NCI-H446 (cell line): ENCODE data around the gene UGT1A9.
A peak's percentile ranks its signal among the peaks of the same experiment; 100 is the strongest.
"Not testable (repeated sequence)": the region's sequence is repeated elsewhere in the genome, so short reads cannot be mapped to it uniquely, and the experiment has no call there.

Experiments used
- DNase-seq, 2 experiments: peaks; one replicate each; lab custom pipeline; 2025; lab: John Stamatoyannopoulos, UW

The UGT1A9 gene

GRCh38 chr2:233711312-233712008, 39.8 kb downstream of the UGT1A9 start:
- DNase-seq = peak; percentile 17 to 69

- no peak for DNase-seq
These were observed 41.0 kb downstream of the UGT1A9 start, which contains the start of gene UGT1A5 for GRCh38 chr2:233712611-233713261. UGT1A5 (plus strand) TSS chr2:233712907; CDS start chr2:233712992, 85 bp downstream.

GRCh38 chr2:233713262-233713615, 41.5 kb downstream of the UGT1A9 start:
- DNase-seq = no peak

- DNase-seq = no peak
These were observed 42.4 kb downstream of the UGT1A9 start for GRCh38 chr2:233714121-233714520.

- DNase-seq = no peak
These were observed 46.9 kb downstream of the UGT1A9 start, which contains the start of gene UGT1A4 for GRCh38 chr2:233718552-233718951. UGT1A4 (plus strand) TSS chr2:233718736; CDS start chr2:233718821, 85 bp downstream.

GRCh38 chr2:233728723-233729301, 57.1 kb downstream of the UGT1A9 start, which contains the start of gene UGT1A3:
UGT1A3 (plus strand) TSS chr2:233729042; CDS start chr2:233729127, 85 bp downstream.
- no peak for DNase-seq

GRCh38 chr2:233736868-233737653, 65.4 kb downstream of the UGT1A9 start:
- DNase-seq = not testable (repeated sequence)

GRCh38 chr2:233740870-233741269, 69.2 kb downstream of the UGT1A9 start:
- no peak for DNase-seq

- no peak for DNase-seq
These were observed 72.0 kb downstream of the UGT1A9 start for GRCh38 chr2:233743464-233744259.

GRCh38 chr2:233745073-233745755, 73.5 kb downstream of the UGT1A9 start:
- no peak for DNase-seq

GRCh38 chr2:233745838-233746237, 74.1 kb downstream of the UGT1A9 start:
- not testable (repeated sequence) for DNase-seq

- DNase-seq = no peak
These were observed 75.0 kb downstream of the UGT1A9 start for GRCh38 chr2:233746475-233747282.

- no peak for DNase-seq
These were observed 75.5 kb downstream of the UGT1A9 start for GRCh38 chr2:233747283-233747544.

- not testable (repeated sequence) for DNase-seq
These were observed 79.0 kb downstream of the UGT1A9 start for GRCh38 chr2:233750689-233751088.

GRCh38 chr2:233751212-233752009, 79.7 kb downstream of the UGT1A9 start:
- DNase-seq = not testable (repeated sequence)

- DNase-seq = no peak
These were observed 83.3 kb downstream of the UGT1A9 start for GRCh38 chr2:233754872-233755611.

GRCh38 chr2:233756429-233757081, 84.9 kb downstream of the UGT1A9 start:
- no peak for DNase-seq

GRCh38 chr2:233758141-233758540, 86.4 kb downstream of the UGT1A9 start:
- DNase-seq = no peak
